T-cell (primary cell): ENCODE data around the gene SHISA8. TPM values are rescaled to one million over a fixed set of nuclear protein-coding genes. Genes with fewer than 3 reads are reported as not detected.
"Not testable (repeated sequence)": the region's sequence is repeated elsewhere in the genome, so short reads cannot be mapped to it uniquely, and the experiment has no call there.

Experiments used
- ATAC-seq, 4 experiments: fragments of 200-7000 bp in 3 of 4; fragments of 150-1000 bp in 1 of 4; cut with Tn5 transposase; replicated peaks in 1 of 4; 1 replicate in 3 of 4; 2 replicates in 1 of 4; pipeline ENCODE4 v1.10.0; 2021; ENCODE audit warnings: moderate library complexity in 3 of 4, mild to moderate bottlenecking in 2 of 4, moderate number of reproducible peaks in 1 of 4
- CTCF ChIA-PET, 2 donors: fragments of 300-600 bp; sonication (Branson Sonifier 250); formaldehyde crosslinking; loops; one replicate each; lab custom pipeline; 2022; ENCODE audit warnings: antibody characterized with exemption in 2 of 2; lab: Charles Lee
- POLR2A ChIA-PET, 2 donors: fragments of 300-600 bp; sonication (Branson Sonifier 250); formaldehyde crosslinking; loops; one replicate each; lab custom pipeline; 2022; ENCODE audit warnings: antibody characterized with exemption in 2 of 2; lab: Charles Lee
- DNase-seq, 35 experiments: peaks; one replicate each; pipeline versions ENCODE4 v3.0.0 to v3.0.0-alpha.2; 2013 to 2023
- H3K27ac ChIP-seq: one replicate; pipeline ENCODE4 v1.5.1; 2013; ENCODE audit warnings: low read length
- H3K27me3 ChIP-seq, 2 experiments: replicated peaks in 1 of 2; 1 replicate in 1 of 2; 2 replicates in 1 of 2; pipeline versions ENCODE4 v1.6.1 to v1.7.0; 2013; ENCODE audit warnings: low read length in 1 of 2, mixed read lengths in 1 of 2; ENCODE audit not compliant: control insufficient read depth in 2 of 2, insufficient read depth in 2 of 2; ENCODE audit errors: extremely low read depth in 1 of 2
- H3K36me3 ChIP-seq, 2 donors: 1 replicate in 1 of 2; 2 replicates in 1 of 2; pipeline versions ENCODE4 v1.6.1 to v1.7.0; 2013; ENCODE audit warnings: low read length in 1 of 2; ENCODE audit not compliant: control insufficient read depth in 2 of 2, insufficient read depth in 1 of 2; ENCODE audit errors: extremely low read depth in 1 of 2
- H3K4me1 ChIP-seq, 2 experiments: 1 replicate in 1 of 2; 2 replicates in 1 of 2; pipeline versions ENCODE4 v1.6.1 to v1.7.0; 2013; ENCODE audit warnings: low read length in 2 of 2, mixed read lengths in 1 of 2; ENCODE audit not compliant: insufficient read depth in 2 of 2, control insufficient read depth in 1 of 2; ENCODE audit errors: extremely low read depth in 1 of 2
- H3K4me3 ChIP-seq, 2 donors: 1 replicate in 1 of 2; 2 replicates in 1 of 2; pipeline versions ENCODE4 v1.5.1 to v1.7.0; 2013; ENCODE audit warnings: mild to moderate bottlenecking in 2 of 2, low read length in 1 of 2, moderate library complexity in 1 of 2; ENCODE audit not compliant: control insufficient read depth in 1 of 2; ENCODE audit errors: extremely low read depth in 1 of 2
- H3K9me3 ChIP-seq: 2 replicates; pipeline ENCODE4 v1.7.0; 2013
- H3K27ac Mint-ChIP-seq, 2 donors: one replicate each; pipeline ENCODE4 v1.8.0; 2020 to 2021; ENCODE audit warnings: mild to moderate bottlenecking in 2 of 2, mixed read lengths in 2 of 2
- H3K27me3 Mint-ChIP-seq, 2 donors: one replicate each; pipeline ENCODE4 v1.8.0; 2021 to 2022; ENCODE audit warnings: mixed read lengths in 2 of 2
- H3K36me3 Mint-ChIP-seq: one replicate; pipeline ENCODE4 v1.8.0; 2021; ENCODE audit warnings: mixed read lengths
- H3K4me1 Mint-ChIP-seq, 3 donors: one replicate each; pipeline ENCODE4 v1.8.0; 2020 to 2022; ENCODE audit warnings: mixed read lengths in 3 of 3, mild to moderate bottlenecking in 1 of 3
- H3K4me3 Mint-ChIP-seq, 3 donors: one replicate each; pipeline ENCODE4 v1.8.0; 2020 to 2022; ENCODE audit warnings: mild to moderate bottlenecking in 3 of 3, mixed read lengths in 3 of 3, moderate library complexity in 3 of 3
- H3K9me3 Mint-ChIP-seq, 3 donors: one replicate each; pipeline ENCODE4 v1.8.0; 2020 to 2022; ENCODE audit warnings: mixed read lengths in 3 of 3
- WGBS: methylation state at CpG from one replicate; pipeline ENCODE4 v1.1.5; 2013; ENCODE audit warnings: missing lambda C conversion rate; ENCODE audit not compliant: insufficient coverage; 5-methylcytosine and 5-hydroxymethylcytosine counted together
- total RNA-seq, 35 experiments: library from RNA in 6 of 35; stranded (reverse) in 6 of 35; fragments of 120-200 nt in 1 of 35; gene quantifications; one replicate each; pipeline versions ENCODE4 v1.2.1 to v1.2.4 and lab custom pipeline; 2013 to 2026

The SHISA8 gene
- total RNA-seq, 5 donors from 2014 or later (not counting 1 experiment from before 2014, with no cell fraction given), result 0.56 to 1.2 (median 0.75) TPM; not detected in 1

- CTCF ChIA-PET, result interaction anchor here in 1 of 2 donors (0.6 to 1.0 kb wide), 2 partner anchors 11 to 16 kb away, joined by 3 to 4 read pairs; no protein-coding TSS in a partner anchor
- H3K27me3 Mint-ChIP-seq, result no peaks in the 10 kb centered on the region
- H3K4me3 ChIP-seq, result no peak overlapping the region
- ATAC-seq (peak; percentile 43 to 90 (median 67)), DNase-seq (peak in 17 of 35 experiments; percentile 4 to 72 (median 18))
- no peaks in the 10 kb centered on the region for H3K9me3 ChIP-seq
- H3K36me3 ChIP-seq, result peaks cover 7 to 69% of the 10 kb centered on the region in 2 donors
- POLR2A ChIA-PET, result no interaction called here
- H3K4me3 Mint-ChIP-seq, result peak overlapping the region; percentile 17 to 52 (median 44)
- WGBS, result no CpG with 5 or more reads among the region's 5 CpGs
- H3K4me1 Mint-ChIP-seq, result peaks cover 8 to 36% (median 31%) of the 10 kb centered on the region in 3 donors
- no peaks in the 10 kb centered on the region for H3K27me3 ChIP-seq
- no peaks in the 10 kb centered on the region for H3K9me3 Mint-ChIP-seq
- H3K36me3 Mint-ChIP-seq, result peaks cover 53% of the 10 kb centered on the region
- H3K27ac Mint-ChIP-seq, result peak overlapping the region; percentile 81 to 87
- H3K4me1 ChIP-seq, result peaks cover 5 to 16% of the 10 kb centered on the region in 2 experiments
- H3K27ac ChIP-seq, result peak overlapping the region; percentile 60
Observed at GRCh38 chr22:41873391-41873790, 41.5 kb downstream of the SHISA8 start.

GRCh38 chr22:41870786-41871185 is 44.1 kb downstream of the SHISA8 start:
- H3K4me3 Mint-ChIP-seq, result no peak overlapping the region
- ChIA-PET POLR2A (interaction anchor here (0.6 kb wide), 3 partner anchors 20 to 73 kb away, joined by 3 to 9 read pairs (median 7); no protein-coding TSS in a partner anchor), CTCF (interaction anchor here in 1 of 2 donors (0.6 kb wide), 1 partner anchor 17 kb away, joined by 5 read pairs; no protein-coding TSS in a partner anchor)
- Histone ChIP-seq H3K4me3 (no peak overlapping the region), H3K9me3 (no peaks in the 10 kb centered on the region), H3K36me3 (peaks cover 13 to 65% of the 10 kb centered on the region in 2 donors), H3K27ac (no peak overlapping the region), H3K27me3 (no peaks in the 10 kb centered on the region), H3K4me1 (peaks cover 5 to 16% of the 10 kb centered on the region in 2 experiments)
- no peak overlapping the region for H3K27ac Mint-ChIP-seq
- DNase-seq (no peak), ATAC-seq (no peak)
- no peaks in the 10 kb centered on the region for H3K27me3 Mint-ChIP-seq
- no peaks in the 10 kb centered on the region for H3K9me3 Mint-ChIP-seq
- WGBS, result 100% methylated on average over 1 of the region's 4 CpGs
- H3K4me1 Mint-ChIP-seq, result peaks cover 8 to 30% (median 22%) of the 10 kb centered on the region in 3 donors
- H3K36me3 Mint-ChIP-seq, result peaks cover 43% of the 10 kb centered on the region

GRCh38 chr22:41870081-41870480 is 44.8 kb downstream of the SHISA8 start:
- peaks cover 9 to 30% (median 25%) of the 10 kb centered on the region in 3 donors for H3K4me1 Mint-ChIP-seq
- H3K4me3 ChIP-seq, H3K27me3 Mint-ChIP-seq, H3K27me3 ChIP-seq, H3K27ac Mint-ChIP-seq, H3K9me3 Mint-ChIP-seq, H3K4me3 Mint-ChIP-seq, H3K9me3 ChIP-seq, H3K27ac ChIP-seq, DNase-seq, ATAC-seq, POLR2A ChIA-PET: not testable (repeated sequence)
- Histone ChIP-seq H3K4me1 (peaks cover 5 to 19% of the 10 kb centered on the region in 2 experiments), H3K36me3 (peaks cover 10 to 59% of the 10 kb centered on the region in 2 donors)
- CTCF ChIA-PET, result interaction anchor here in 1 of 2 donors (0.7 kb wide), 1 partner anchor 39 kb away, joined by 3 read pairs; no protein-coding TSS in a partner anchor
- peaks cover 36% of the 10 kb centered on the region for H3K36me3 Mint-ChIP-seq
- no CpG with 5 or more reads among the region's 1 CpG for WGBS

- H3K9me3 Mint-ChIP-seq, result no peaks in the 10 kb centered on the region
- H3K36me3 Mint-ChIP-seq, result peaks cover 31% of the 10 kb centered on the region
- Histone ChIP-seq H3K9me3 (no peaks in the 10 kb centered on the region), H3K4me1 (peaks cover 5 to 22% of the 10 kb centered on the region in 2 experiments), H3K4me3 (no peak overlapping the region), H3K27ac (no peak overlapping the region), H3K36me3 (peaks cover 7 to 49% of the 10 kb centered on the region in 2 donors), H3K27me3 (no peaks in the 10 kb centered on the region)
- H3K27me3 Mint-ChIP-seq, result no peaks in the 10 kb centered on the region
- CTCF ChIA-PET, result no interaction called here
- WGBS, result 97% methylated on average over 10 of the region's 10 CpGs
- no peak for ATAC-seq
- no peak overlapping the region for H3K27ac Mint-ChIP-seq
- H3K4me1 Mint-ChIP-seq, result peaks cover 10 to 26% (median 24%) of the 10 kb centered on the region in 3 donors
- H3K4me3 Mint-ChIP-seq, result no peak overlapping the region
- DNase-seq, result no peak
- POLR2A ChIA-PET, result no interaction called here
Observed at GRCh38 chr22:41868556-41868955, 46.3 kb downstream of the SHISA8 start.

GRCh38 chr22:41863472-41863871 is 51.4 kb downstream of the SHISA8 start:
- Histone ChIP-seq H3K9me3 (no peaks in the 10 kb centered on the region), H3K4me1 (peaks cover 11 to 45% of the 10 kb centered on the region in 2 experiments), H3K4me3 (no peak overlapping the region), H3K27ac (peak overlapping the region; percentile 84), H3K27me3 (no peaks in the 10 kb centered on the region), H3K36me3 (peaks cover 5 to 19% of the 10 kb centered on the region in 2 donors)
- H3K27me3 Mint-ChIP-seq, result no peaks in the 10 kb centered on the region
- H3K9me3 Mint-ChIP-seq, result no peaks in the 10 kb centered on the region
- H3K4me1 Mint-ChIP-seq, result peaks cover 39 to 60% (median 55%) of the 10 kb centered on the region in 3 donors
- peaks cover 11% of the 10 kb centered on the region for H3K36me3 Mint-ChIP-seq
- ChIA-PET POLR2A (interaction anchor here in 1 of 2 donors (1.0 kb wide), 1 partner anchor 9 kb away, joined by 4 read pairs; no protein-coding TSS in a partner anchor), CTCF (interaction anchor here in 1 of 2 donors (0.9 kb wide), 1 partner anchor 166 kb away, joined by 3 read pairs; no protein-coding TSS in a partner anchor)
- peak overlapping the region in 2 of 3 donors; percentile 42 to 47 for H3K4me3 Mint-ChIP-seq
- 90% methylated on average over 2 of the region's 2 CpGs for WGBS
- ATAC-seq, result no peak
- peak overlapping the region; percentile 92 to 95 for H3K27ac Mint-ChIP-seq
- DNase-seq, result no peak

GRCh38 chr22:41862530-41863266 is 52.2 kb downstream of the SHISA8 start:
- Histone ChIP-seq H3K27me3 (no peaks in the 10 kb centered on the region), H3K4me1 (peaks cover 15 to 49% of the 10 kb centered on the region in 2 experiments), H3K9me3 (no peaks in the 10 kb centered on the region), H3K27ac (peak overlapping the region; percentile 84), H3K36me3 (peaks cover 0 to 11% of the 10 kb centered on the region in 2 donors), H3K4me3 (no peak overlapping the region)
- H3K4me3 Mint-ChIP-seq, result peak overlapping the region; percentile 42 to 59 (median 47)
- peaks cover 47 to 68% (median 63%) of the 10 kb centered on the region in 3 donors for H3K4me1 Mint-ChIP-seq
- ChIA-PET CTCF (interaction anchor here (0.6 to 1.3 kb wide), 10 partner anchors 9 to 510 kb away, joined by 3 to 8 read pairs (median 4); partner anchors contain the start of genes CCDC134 (in 1 of the 2) and SREBF2 (in 1 of the 2)), POLR2A (interaction anchor here (0.5 to 1.7 kb wide), 10 partner anchors 9 to 163 kb away, joined by 3 to 8 read pairs (median 4); partner anchors contain the start of genes CCDC134 (in 1 of the 2) and MEI1 (in 1 of the 2))
- no peaks in the 10 kb centered on the region for H3K27me3 Mint-ChIP-seq
- H3K27ac Mint-ChIP-seq, result peak overlapping the region; percentile 92 to 95
- peaks cover 8% of the 10 kb centered on the region for H3K36me3 Mint-ChIP-seq
- H3K9me3 Mint-ChIP-seq, result no peaks in the 10 kb centered on the region
- DNase-seq, result peak in 3 of 35 experiments; percentile 4 to 25 (median 12)
- WGBS, result 19% methylated on average over 3 of the region's 11 CpGs
- ATAC-seq, result peak; percentile 13 to 38 (median 20)
